Peyer's patch (tissue), 4 donors: ENCODE data around the gene PILRB. TPM values are rescaled to one million over a fixed set of nuclear protein-coding genes. Genes with fewer than 3 reads are reported as not detected.
"Not testable (repeated sequence)": the region's sequence is repeated elsewhere in the genome, so short reads cannot be mapped to it uniquely, and the experiment has no call there.

Source experiments
- DNase-seq, 3 donors: peaks; one replicate each; pipeline ENCODE4 v3.0.0-alpha.2; 2017 to 2019
- H3K27ac ChIP-seq, 4 donors: fragments of 200-600 bp; sonication (generic); one replicate each; pipeline ENCODE4 v1.5.1; 2016 to 2019
- H3K27me3 ChIP-seq, 2 donors: fragments of 200-600 bp; sonication (generic); one replicate each; pipeline ENCODE4 v1.5.1; 2019
- H3K36me3 ChIP-seq, 3 donors: fragments of 200-600 bp; sonication (generic); one replicate each; pipeline ENCODE4 v1.5.1; 2016 to 2019
- H3K4me1 ChIP-seq, 4 donors: fragments of 200-600 bp; sonication (generic); one replicate each; pipeline ENCODE4 v1.5.1; 2016 to 2019
- H3K4me3 ChIP-seq, 4 donors: fragments of 200-600 bp; sonication (generic); 1 replicate in 3 of 4; 2 replicates in 1 of 4; pipeline ENCODE4 v1.5.1; 2016 to 2019; ENCODE audit warnings: mild to moderate bottlenecking in 1 of 4
- H3K9me3 ChIP-seq, 4 donors: fragments of 200-600 bp; sonication (generic); one replicate each; pipeline ENCODE4 v1.5.1; 2016 to 2019; ENCODE audit warnings: mild to moderate bottlenecking in 1 of 4
- CTCF ChIP-seq, 6 experiments: fragments of 450-650 bp in 4 of 6; fragments of 200-600 bp in 2 of 6; sonication (generic) in 1 of 6; IDR thresholded peaks; one replicate each; pipeline ENCODE4 v1.5.1; 2017 to 2019; ENCODE audit warnings: antibody characterized with exemption in 6 of 6, mild to moderate bottlenecking in 3 of 6, moderate library complexity in 1 of 6
- POLR2A ChIP-seq, 2 donors: fragments of 450-650 bp; IDR thresholded peaks; one replicate each; pipeline ENCODE4 v1.5.1; 2017; ENCODE audit warnings: antibody characterized with exemption in 2 of 2, mild to moderate bottlenecking in 2 of 2, moderate library complexity in 2 of 2
- total RNA-seq, 4 donors: library from RNA; depleted of rRNA; stranded (reverse); fragments of >200 nt; gene quantifications; one replicate each; pipeline ENCODE4 v1.1.0, GENCODE V29; 2016

PILRB gene
- total RNA-seq, 4 donors from 2014 or later: 73.6 to 179 (median 150) TPM

GRCh38 chr7:100342765-100343164, 15.2 kb upstream of the PILRB start:
- peaks cover 0 to 11% (median 4%) of the 10 kb centered on the region in 4 donors for H3K4me1 ChIP-seq
- no peak overlapping the region for H3K27ac ChIP-seq

GRCh38 chr7:100344124-100344559, 13.8 kb upstream of the PILRB start:
- DNase-seq, H3K4me3 ChIP-seq, H3K9me3 ChIP-seq, H3K27me3 ChIP-seq: not testable (repeated sequence)
- Histone ChIP-seq H3K27ac (peak overlapping the region; percentile 68 to 88 (median 80)), H3K4me1 (peaks cover 0 to 11% (median 4%) of the 10 kb centered on the region in 4 donors), H3K36me3 (peaks cover 0 to 48% (median 0%) of the 10 kb centered on the region in 3 donors)

More at GRCh38 chr7:100342765-100343164, 15.2 kb upstream of the PILRB start:
- TF ChIP-seq CTCF (IDR thresholded peaks at IDR 0.05) (no peak), POLR2A (IDR thresholded peaks at IDR 0.05) (no peak)
- H3K9me3 ChIP-seq: no peaks in the 10 kb centered on the region
- H3K4me3 ChIP-seq: no peak overlapping the region
- no peaks in the 10 kb centered on the region for H3K27me3 ChIP-seq
- peaks cover 0 to 41% (median 0%) of the 10 kb centered on the region in 3 donors for H3K36me3 ChIP-seq
- DNase-seq: no peak

- Histone ChIP-seq H3K36me3 (peaks cover 0 to 54% (median 0%) of the 10 kb centered on the region in 3 donors), H3K4me1 (peaks cover 0 to 11% (median 4%) of the 10 kb centered on the region in 4 donors), H3K27ac (peak overlapping the region; percentile 68 to 88 (median 80))
- peak in 4 of 6 experiments; percentile 32 to 42 (median 39) for TF ChIP-seq CTCF (IDR thresholded peaks at IDR 0.05)
- H3K4me3 ChIP-seq, H3K27me3 ChIP-seq, H3K9me3 ChIP-seq: not testable (repeated sequence)
- DNase-seq: peak in 2 of 3 donors; percentile 86 to 89
Observed at GRCh38 chr7:100344560-100345287, 13.2 kb upstream of the PILRB start.

- H3K9me3 ChIP-seq, H3K27me3 ChIP-seq, H3K4me3 ChIP-seq: not testable (repeated sequence)
- Histone ChIP-seq H3K4me1 (peaks cover 0 to 11% (median 4%) of the 10 kb centered on the region in 4 donors), H3K27ac (peak overlapping the region in 3 of 4 donors; percentile 43 to 68 (median 58)), H3K36me3 (peaks cover 0 to 60% (median 0%) of the 10 kb centered on the region in 3 donors)
- DNase-seq: peak in 2 of 3 donors; percentile 85 to 92
- TF ChIP-seq CTCF (IDR thresholded peaks at IDR 0.05): peak; percentile 12 to 51 (median 46)
Observed at GRCh38 chr7:100345288-100345672, 12.6 kb upstream of the PILRB start.

- TF ChIP-seq CTCF (IDR thresholded peaks at IDR 0.05): no peak
- no peak for TF ChIP-seq POLR2A (IDR thresholded peaks at IDR 0.05)
- Histone ChIP-seq H3K27ac (no peak overlapping the region), H3K36me3 (peaks cover 0 to 64% (median 0%) of the 10 kb centered on the region in 3 donors), H3K27me3 (no peaks in the 10 kb centered on the region), H3K4me3 (no peak overlapping the region), H3K4me1 (peaks cover 0 to 11% (median 4%) of the 10 kb centered on the region in 4 donors), H3K9me3 (no peaks in the 10 kb centered on the region)
- DNase-seq: no peak
Observed at GRCh38 chr7:100346921-100347320, 11.0 kb upstream of the PILRB start.

GRCh38 chr7:100348805-100349204, 9.1 kb upstream of the PILRB start:
- H3K27me3 ChIP-seq: no peaks in the 10 kb centered on the region
- TF ChIP-seq POLR2A (IDR thresholded peaks at IDR 0.05) (no peak), CTCF (IDR thresholded peaks at IDR 0.05) (no peak)
- no peak for DNase-seq
- H3K4me1 ChIP-seq: peaks cover 0 to 9% (median 4%) of the 10 kb centered on the region in 4 donors
- peaks cover 0 to 73% (median 0%) of the 10 kb centered on the region in 3 donors for H3K36me3 ChIP-seq
- H3K4me3 ChIP-seq: no peak overlapping the region
- no peak overlapping the region for H3K27ac ChIP-seq
- H3K9me3 ChIP-seq: no peaks in the 10 kb centered on the region
